Body of pancreas (tissue), 4 donors: ENCODE results near the gene PDE2A. TPM values are rescaled to one million over a fixed set of nuclear protein-coding genes. Genes with fewer than 3 reads are reported as not detected.
A peak's percentile ranks its signal among the peaks of the same experiment; 100 is the strongest.
"Not testable (repeated sequence)": the region's sequence is repeated elsewhere in the genome, so short reads cannot be mapped to it uniquely, and the experiment has no call there.

ENCODE experiments used
- ATAC-seq: fragments of 150-250 bp; one replicate; pipeline ENCODE4 v1.9.1; 2016
- DNase-seq, 4 donors: peaks; one replicate each; pipeline ENCODE4 v3.0.0-alpha.2; 2019
- H3K27ac ChIP-seq, 4 donors: fragments of 200-600 bp; sonication (generic); 1 replicate in 3 of 4; 2 replicates in 1 of 4; pipeline versions ENCODE4 v1.5.1 to v1.6.1; 2016 to 2019; ENCODE audit warnings: mild to moderate bottlenecking in 1 of 4, mixed read lengths in 1 of 4, moderate library complexity in 1 of 4
- H3K27me3 ChIP-seq, 2 donors: fragments of 200-600 bp; sonication (generic); one replicate each; pipeline ENCODE4 v1.6.0; 2016; ENCODE audit warnings: mild to moderate bottlenecking in 1 of 2
- H3K36me3 ChIP-seq, 2 donors: fragments of 200-600 bp; sonication (generic); replicated peaks in 1 of 2; 2 replicates each; pipeline ENCODE4 v1.5.1; 2016; ENCODE audit warnings: low read depth in 2 of 2; ENCODE audit not compliant: insufficient read depth in 1 of 2
- H3K4me1 ChIP-seq: fragments of 200-600 bp; sonication (generic); one replicate; pipeline ENCODE4 v1.6.0; 2016
- H3K4me3 ChIP-seq, 2 donors: fragments of 200-600 bp; sonication (generic); 1 replicate in 1 of 2; 2 replicates in 1 of 2; pipeline ENCODE4 v1.5.1; 2016 to 2019
- H3K9me3 ChIP-seq, 3 donors: fragments of 200-600 bp; sonication (generic); 1 replicate in 2 of 3; 2 replicates in 1 of 3; pipeline ENCODE4 v1.5.1; 2016
- POLR2A ChIP-seq, 3 donors: fragments of 450-650 bp; IDR thresholded peaks; one replicate each; pipeline ENCODE4 v1.6.1; 2016; ENCODE audit warnings: antibody characterized with exemption in 3 of 3, mild to moderate bottlenecking in 2 of 3
- WGBS, 2 donors: methylation state at CpG; one replicate each; pipeline ENCODE4 v1.1.5; 2017; 5-methylcytosine and 5-hydroxymethylcytosine counted together
- intact Hi-C: fragments of 100-400 bp; cut with DNase I; formaldehyde crosslinking; loops from one replicate; pipeline ENCODE4 v1.15.1; 2023
- total RNA-seq, 2 donors: library from RNA; depleted of rRNA; stranded (reverse); fragments of >200 nt; gene quantifications; one replicate each; pipeline ENCODE4 v1.1.0, GENCODE V29; 2016
- TF ChIP-seq, protein P1 (sequence below), 7 experiments: fragments of 450-650 bp in 4 of 7; fragments of 200-600 bp in 3 of 7; sonication (generic) in 3 of 7; IDR thresholded peaks; one replicate each; pipeline ENCODE4 v1.5.1; 2016 to 2019; ENCODE audit warnings: antibody characterized with exemption in 7 of 7

Gene PDE2A
- total RNA-seq, 2 donors from 2014 or later, result 7.0 to 29.3 TPM

DNA sequence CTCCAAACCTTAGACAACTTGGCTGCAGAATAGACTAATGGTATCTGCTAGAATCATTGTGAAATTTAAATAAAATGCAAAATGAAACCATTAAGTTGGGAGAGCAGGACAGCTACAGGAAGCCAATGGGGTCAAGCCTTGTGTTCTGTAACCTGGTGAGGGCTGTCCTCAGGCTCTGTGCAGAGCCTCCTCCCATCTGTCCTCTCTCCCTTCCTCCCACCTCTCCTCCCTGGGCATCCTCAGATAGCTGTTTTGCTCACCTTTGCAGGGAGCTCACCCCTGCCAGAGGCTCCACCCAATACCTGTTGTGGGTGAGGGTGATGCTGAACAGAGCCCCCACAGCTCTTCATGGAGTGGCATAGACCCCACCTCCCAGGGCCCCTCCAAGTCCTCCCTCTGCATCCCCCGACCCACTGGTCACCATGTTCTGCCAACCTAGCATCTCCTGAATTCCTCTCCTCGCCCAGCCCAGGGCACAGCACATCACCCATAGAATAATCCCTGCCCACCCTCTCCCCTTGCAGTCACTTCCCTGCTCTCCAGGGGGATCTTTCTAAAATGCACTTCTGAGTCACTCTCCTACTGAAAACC is 100.3 kb downstream of the PDE2A start:
- H3K27ac ChIP-seq, result no peak overlapping the region
- 73% methylated on average over 2 of the region's 2 CpGs for WGBS, 2 donors
- no peak for DNase-seq

GRCh38 chr11:72573072-72573854 is 101.0 kb downstream of the PDE2A start:
- no peaks in the 10 kb centered on the region for H3K27me3 ChIP-seq
- H3K27ac ChIP-seq, result no peak overlapping the region
- H3K9me3 ChIP-seq, result no peaks in the 10 kb centered on the region
- TF ChIP-seq POLR2A (IDR thresholded peaks at IDR 0.05), result no peak
- TF ChIP-seq, protein P1, sequence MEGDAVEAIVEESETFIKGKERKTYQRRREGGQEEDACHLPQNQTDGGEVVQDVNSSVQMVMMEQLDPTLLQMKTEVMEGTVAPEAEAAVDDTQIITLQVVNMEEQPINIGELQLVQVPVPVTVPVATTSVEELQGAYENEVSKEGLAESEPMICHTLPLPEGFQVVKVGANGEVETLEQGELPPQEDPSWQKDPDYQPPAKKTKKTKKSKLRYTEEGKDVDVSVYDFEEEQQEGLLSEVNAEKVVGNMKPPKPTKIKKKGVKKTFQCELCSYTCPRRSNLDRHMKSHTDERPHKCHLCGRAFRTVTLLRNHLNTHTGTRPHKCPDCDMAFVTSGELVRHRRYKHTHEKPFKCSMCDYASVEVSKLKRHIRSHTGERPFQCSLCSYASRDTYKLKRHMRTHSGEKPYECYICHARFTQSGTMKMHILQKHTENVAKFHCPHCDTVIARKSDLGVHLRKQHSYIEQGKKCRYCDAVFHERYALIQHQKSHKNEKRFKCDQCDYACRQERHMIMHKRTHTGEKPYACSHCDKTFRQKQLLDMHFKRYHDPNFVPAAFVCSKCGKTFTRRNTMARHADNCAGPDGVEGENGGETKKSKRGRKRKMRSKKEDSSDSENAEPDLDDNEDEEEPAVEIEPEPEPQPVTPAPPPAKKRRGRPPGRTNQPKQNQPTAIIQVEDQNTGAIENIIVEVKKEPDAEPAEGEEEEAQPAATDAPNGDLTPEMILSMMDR (IDR thresholded peaks at IDR 0.05), result peak; percentile 35 to 77 (median 57)
- DNase-seq, result peak in 3 of 4 donors; percentile 26 to 53 (median 28)
- ATAC-seq, result peak; percentile 60
- 21 to 24% methylated on average over 9 to 10 of the region's 10 CpGs for WGBS, 2 donors
- no peak overlapping the region for H3K4me3 ChIP-seq
- no peaks in the 10 kb centered on the region for H3K4me1 ChIP-seq
- intact Hi-C loops, result loop anchor here (10.0 kb wide), 1 partner anchor 98 kb away; no protein-coding TSS in a partner anchor
- no peaks in the 10 kb centered on the region for H3K36me3 ChIP-seq

More for the DNA sequence above, 100.3 kb downstream of the PDE2A start:
- Histone ChIP-seq H3K9me3 (no peaks in the 10 kb centered on the region), H3K36me3 (no peaks in the 10 kb centered on the region), H3K4me1 (no peaks in the 10 kb centered on the region), H3K27me3 (no peaks in the 10 kb centered on the region), H3K4me3 (no peak overlapping the region)
- intact Hi-C loops, result loop anchor here (10.0 kb wide), 1 partner anchor 99 kb away; no protein-coding TSS in a partner anchor
- TF ChIP-seq POLR2A (IDR thresholded peaks at IDR 0.05), result no peak
- no peak for ATAC-seq

GRCh38 chr11:72572540-72572939 is 101.7 kb downstream of the PDE2A start:
- not testable (repeated sequence) for H3K4me3 ChIP-seq, H3K9me3 ChIP-seq, ATAC-seq, H3K36me3 ChIP-seq, H3K27ac ChIP-seq, DNase-seq, H3K4me1 ChIP-seq, H3K27me3 ChIP-seq
- intact Hi-C loops, result loop anchor here (10.0 kb wide), 1 partner anchor 98 kb away; no protein-coding TSS in a partner anchor
- WGBS, 2 donors, result 56 to 58% methylated on average over 4 of the region's 4 CpGs

GRCh38 chr11:72570893-72571661 is 103.1 kb downstream of the PDE2A start:
- no peaks in the 10 kb centered on the region for H3K4me1 ChIP-seq
- no peak overlapping the region for H3K27ac ChIP-seq
- ATAC-seq, result no peak
- H3K27me3 ChIP-seq, result no peaks in the 10 kb centered on the region
- no peaks in the 10 kb centered on the region for H3K9me3 ChIP-seq
- TF ChIP-seq, protein P1 (IDR thresholded peaks at IDR 0.05), result no peak
- no peak for TF ChIP-seq POLR2A (IDR thresholded peaks at IDR 0.05)
- intact Hi-C loops, result loop anchor here (10.0 kb wide), 1 partner anchor 96 kb away; no protein-coding TSS in a partner anchor
- WGBS, 2 donors, result 63 to 70% methylated on average over 9 to 10 of the region's 10 CpGs
- H3K4me3 ChIP-seq, result no peak overlapping the region
- no peaks in the 10 kb centered on the region for H3K36me3 ChIP-seq
- DNase-seq, result no peak

GRCh38 chr11:72569966-72570892 is 104.0 kb downstream of the PDE2A start:
- Histone ChIP-seq H3K9me3 (no peaks in the 10 kb centered on the region), H3K36me3 (no peaks in the 10 kb centered on the region), H3K4me3 (no peak overlapping the region), H3K4me1 (no peaks in the 10 kb centered on the region), H3K27me3 (no peaks in the 10 kb centered on the region), H3K27ac (no peak overlapping the region)
- peak in 1 of 4 donors; percentile 40 for DNase-seq
- no peak for ATAC-seq
- TF ChIP-seq POLR2A (IDR thresholded peaks at IDR 0.05), result no peak
- TF ChIP-seq, protein P1 (IDR thresholded peaks at IDR 0.05), result no peak
- intact Hi-C loops, result loop anchor here (10.0 kb wide), 1 partner anchor 95 kb away; no protein-coding TSS in a partner anchor
- WGBS, 2 donors, result 38 to 59% methylated on average over 4 of the region's 4 CpGs
